Measurements from ENCODE around the gene SLC49A4.

The SLC49A4 gene

GRCh38 chr3:122862381-122862780 is 67.5 kb downstream of the SLC49A4 start:
- no peak for DNase-seq

GRCh38 chr3:122864498-122864897 is 69.6 kb downstream of the SLC49A4 start:
- no peak for DNase-seq

DNA sequence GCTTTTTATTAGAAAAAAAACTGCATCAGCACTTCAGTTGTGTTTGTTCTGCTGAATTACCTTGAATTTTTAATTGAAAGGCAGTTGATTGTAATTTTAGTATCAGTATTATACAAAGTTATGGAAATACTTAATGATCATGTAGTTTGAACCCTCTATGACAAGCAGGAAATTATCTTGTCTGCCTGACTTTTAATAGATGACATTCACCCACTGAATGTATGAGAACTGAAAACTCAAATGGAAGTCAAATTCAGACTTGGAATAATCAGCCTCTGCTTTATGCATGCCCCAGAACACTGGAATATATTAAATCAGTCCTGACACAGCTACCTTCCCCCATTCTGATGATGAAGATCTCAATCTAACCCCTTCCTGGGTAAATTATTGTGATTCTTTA is 73.5 kb downstream of the SLC49A4 start:
- DNase-seq: no peak

DNA sequence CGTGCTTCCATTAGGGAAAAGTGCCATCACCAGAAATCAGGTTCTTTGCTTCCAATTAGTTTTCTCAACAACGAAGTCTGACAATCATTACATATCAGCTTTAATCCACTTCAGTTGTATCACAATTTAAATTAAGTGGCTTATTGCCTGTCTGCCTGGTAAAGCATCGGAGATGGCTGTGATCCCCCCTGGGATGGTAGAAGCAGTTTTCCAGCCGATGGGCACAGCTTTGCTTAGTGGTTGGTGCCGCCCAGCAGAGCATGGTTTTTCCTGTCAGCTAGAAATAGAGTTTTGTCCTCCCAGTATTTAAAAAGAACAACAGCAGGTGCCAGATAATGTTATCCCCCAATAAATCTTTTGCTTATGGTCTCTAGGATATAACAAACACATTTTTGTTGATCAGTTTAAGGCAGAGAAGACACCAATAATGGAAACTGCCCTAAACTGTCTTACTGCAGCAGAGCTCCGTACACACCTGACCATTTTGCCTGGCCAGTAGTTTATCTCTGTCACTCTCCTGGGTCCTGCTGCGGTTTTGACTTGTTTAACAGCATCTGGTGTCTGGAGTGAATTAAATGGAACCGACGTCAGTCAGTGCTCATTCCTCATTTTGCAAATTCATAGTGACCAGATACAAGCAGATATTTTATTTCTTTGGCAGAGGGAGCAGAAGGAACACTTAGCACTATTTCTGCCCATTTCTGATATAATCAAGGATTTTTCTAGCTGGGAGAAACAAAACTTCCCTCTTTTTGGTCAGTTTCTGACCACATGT is 79.1 kb downstream of the SLC49A4 start:
- no peak for DNase-seq

DNA sequence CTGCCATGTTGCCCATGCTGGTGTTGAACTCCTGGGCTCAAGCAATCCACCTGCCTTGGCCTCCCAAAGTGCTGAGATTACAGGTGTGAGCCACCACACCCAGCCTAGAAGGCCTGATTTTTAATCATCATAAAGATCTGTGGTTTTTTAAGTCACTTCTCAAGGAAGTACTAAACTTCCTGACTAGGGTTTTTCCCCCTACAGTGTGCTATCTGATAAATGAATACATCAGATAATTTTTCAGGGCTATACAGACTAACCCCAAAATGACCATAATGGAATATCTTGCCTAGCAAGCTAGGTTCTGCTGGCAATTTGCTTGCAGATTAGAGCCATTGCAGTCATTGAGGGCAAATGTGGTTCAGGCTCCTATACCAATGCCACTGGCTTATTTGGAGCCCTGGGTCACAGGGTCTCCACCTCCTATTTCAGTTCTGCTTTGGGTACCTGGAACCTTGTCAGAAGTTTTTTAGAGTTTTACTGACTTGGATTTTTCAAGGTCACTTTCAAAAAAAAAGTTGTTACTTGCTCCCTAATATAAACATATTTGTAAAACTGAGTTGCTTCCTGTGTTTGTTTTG is 80.8 kb downstream of the SLC49A4 start:
- no peak for DNase-seq

DNA sequence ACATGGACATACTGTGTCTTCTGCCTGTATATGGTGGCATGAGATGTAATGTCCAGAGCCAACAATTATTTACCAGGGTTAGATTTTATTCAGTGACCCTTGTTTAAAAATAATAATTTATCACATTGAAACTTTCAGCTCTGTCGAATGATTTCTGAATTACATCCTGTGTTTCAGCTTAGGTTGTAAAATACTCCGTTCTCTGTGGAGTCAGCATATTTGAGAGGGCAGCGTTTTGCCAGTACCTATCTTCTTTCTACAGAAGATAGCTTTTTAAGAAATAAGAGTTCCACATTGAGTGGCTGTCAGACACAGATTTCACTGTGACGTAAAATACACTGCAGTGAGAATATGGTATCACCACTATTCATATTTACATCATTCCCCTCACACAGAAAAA is 85.3 kb downstream of the SLC49A4 start:
- no peak for DNase-seq

DNA sequence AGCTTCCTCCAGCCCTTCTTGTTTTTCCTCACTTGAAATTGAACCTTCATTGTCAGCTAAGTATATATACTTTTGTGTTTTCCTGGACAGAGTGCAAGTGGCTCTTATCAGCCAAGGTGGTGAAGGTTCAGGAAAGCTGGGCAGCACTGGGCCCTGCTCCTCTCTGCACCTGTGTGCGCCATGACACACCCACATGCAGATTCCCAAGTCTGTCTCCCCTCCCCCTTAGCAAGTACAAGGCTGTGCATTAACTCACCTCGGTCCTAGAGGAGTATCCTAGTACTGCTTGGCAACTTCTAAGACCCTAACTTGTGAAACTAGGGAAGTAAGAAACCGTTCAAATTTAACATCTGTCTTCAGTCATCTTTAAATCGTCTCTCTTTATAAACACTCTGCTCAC is 85.8 kb downstream of the SLC49A4 start:
- no peak for DNase-seq

GRCh38 chr3:122882361-122882947 is 87.6 kb downstream of the SLC49A4 start:
- no peak for DNase-seq

DNA sequence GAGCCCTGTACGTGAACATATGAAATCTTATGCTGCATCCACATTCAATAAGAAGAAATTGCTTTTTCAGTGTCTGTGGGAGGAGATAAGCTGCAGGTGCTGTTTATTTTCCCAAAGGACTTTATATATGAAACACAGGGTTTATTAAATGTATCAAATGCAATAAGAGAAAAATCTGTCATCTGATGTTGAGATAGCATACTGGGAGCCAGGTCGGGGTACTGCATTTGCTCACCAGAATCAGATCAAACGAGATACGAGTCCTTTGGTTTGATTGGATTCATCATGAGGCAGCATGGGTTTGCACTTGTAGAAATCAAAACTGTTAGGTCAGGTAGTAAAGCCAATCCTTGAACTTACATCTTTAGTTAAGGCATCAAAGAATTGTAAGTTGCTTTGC is 91.4 kb downstream of the SLC49A4 start:
- DNase-seq: no peak

DNA sequence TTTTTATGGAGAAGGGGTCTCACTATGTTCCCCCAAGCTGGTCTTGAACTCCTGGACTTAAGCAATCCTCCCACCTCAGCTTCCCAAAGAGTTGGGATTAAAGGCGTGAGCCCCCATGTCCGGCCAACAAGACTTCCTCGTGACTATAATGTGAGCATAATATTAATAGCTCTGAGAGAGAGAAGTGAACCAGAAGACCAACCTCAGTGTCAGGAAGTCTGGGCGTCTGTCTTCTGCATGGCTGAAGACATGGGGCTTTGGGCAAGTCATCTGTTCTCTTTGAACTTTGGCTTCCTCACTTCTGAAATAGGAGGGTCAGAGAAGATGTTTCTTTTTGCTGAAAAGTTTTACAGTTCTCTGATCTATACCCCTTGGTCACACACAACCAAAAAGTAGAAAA is 92.1 kb downstream of the SLC49A4 start:
- DNase-seq: no peak

DNA sequence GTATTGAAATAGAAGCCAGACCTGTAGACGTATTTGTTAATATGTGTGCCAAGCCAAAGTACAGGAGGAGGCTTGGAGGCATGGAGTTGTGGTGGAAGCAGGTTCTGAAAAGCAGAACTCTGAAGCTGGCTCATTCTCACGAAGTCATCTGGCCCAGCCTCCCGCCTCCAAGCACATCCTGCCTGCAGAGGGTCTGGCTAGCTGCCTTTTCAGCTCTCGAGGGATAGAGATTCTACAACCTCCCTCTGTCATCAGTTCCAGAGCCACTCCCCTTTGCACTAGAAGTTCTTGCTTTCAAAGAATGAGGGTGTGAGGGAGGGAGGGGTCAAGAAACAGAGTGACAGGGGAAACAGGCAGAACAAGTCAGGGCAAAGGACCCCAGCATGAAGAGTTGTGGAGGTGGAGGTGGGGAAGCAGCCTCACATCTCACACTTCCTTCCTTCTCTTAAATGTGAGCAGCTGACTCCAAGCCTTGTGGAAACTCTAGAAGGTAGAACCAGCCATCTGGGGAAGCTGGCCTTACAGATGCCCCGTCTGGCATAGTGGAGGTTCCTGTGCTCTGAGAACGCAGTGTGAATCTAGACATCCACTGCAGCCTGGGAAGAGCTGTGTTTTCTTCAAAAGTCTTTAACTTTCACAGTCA is 95.3 kb downstream of the SLC49A4 start:
- DNase-seq: no peak

- DNase-seq: no peak
Measured at GRCh38 chr3:122890720-122891220, 95.9 kb downstream of the SLC49A4 start.

DNA sequence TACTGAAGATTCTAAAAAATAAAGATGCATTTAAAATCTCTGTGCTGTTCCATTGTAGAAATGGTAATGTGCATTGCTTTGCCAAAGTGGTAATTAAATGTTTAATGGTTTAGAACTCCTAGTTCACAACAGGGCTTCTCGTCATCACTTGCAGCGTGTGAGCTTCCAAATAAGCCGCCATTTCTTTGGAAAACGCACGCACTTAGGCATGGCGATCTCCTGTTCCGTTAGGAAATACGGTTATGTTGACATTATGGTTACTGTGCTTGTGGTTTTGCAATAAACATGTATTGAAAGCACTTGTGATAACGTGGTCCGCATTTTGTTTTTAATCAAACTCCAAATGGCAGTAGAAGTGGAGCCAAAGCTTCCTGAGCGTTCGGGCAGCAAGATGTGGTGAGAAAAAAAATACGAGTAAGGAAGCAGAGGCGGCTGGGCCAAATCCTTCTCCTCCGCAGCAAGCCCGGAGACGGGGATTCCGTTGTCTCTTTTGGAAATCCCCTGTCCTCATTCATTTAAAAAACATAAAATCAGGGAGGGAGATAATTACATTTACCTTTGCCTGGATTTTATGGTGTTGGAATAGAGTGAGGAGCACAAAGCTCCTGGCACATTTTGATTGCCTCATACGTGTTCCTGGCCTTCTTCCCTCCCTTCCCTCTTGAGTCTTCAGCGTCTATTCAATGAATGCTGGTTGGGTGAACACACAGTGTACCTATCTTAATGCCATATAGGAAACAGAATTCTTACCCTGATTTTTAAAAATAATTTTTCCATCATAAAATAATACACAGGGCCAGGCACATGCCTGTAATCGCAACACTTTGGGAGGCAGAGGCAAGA is 97.5 kb downstream of the SLC49A4 start:
- no peak for DNase-seq

GRCh38 chr3:122893282-122893681 is 98.4 kb downstream of the SLC49A4 start:
- DNase-seq: no peak

DNA sequence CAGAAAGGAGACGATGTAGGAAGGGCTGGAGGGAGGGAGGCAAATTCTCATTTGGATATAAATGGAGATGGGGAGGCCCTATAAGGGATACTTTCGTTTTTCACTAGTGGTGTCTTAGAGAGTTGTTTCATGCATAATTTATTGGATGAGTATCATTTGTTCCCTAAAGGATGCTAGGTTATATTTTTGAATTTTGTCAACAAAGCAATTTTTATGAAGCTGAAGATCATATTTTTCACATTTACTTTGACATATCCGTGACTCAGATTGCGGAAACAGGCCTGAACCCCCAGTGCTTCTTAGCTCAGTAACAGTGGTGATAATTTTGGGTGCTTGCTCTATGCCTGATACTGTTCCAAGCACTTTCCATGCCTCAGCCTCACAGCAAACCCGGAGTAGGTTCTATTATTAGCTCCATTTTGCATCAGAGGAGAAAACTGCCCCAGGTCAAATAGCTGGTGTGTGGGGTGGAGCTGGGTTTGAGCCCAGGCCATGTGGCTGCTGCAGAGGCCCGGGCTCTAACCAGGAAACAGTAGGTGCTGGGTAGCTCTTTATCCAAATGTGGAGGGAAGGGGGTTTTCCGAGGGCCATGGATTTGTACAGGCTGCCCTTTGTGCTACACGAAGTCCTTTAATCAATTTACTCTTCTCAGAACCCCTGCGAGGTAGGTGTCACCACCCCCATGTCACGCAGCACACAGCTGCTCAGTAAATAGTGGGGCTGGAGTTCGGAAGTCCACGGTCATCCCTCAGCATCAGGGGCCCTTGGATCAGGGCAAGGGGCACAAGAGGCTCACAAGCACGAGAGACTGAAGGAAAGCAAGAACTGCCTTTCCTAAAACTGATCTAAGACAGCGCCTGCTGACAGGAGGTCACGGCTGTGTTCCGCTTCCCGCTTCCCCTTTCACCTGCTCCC is 99.1 kb downstream of the SLC49A4 start:
- no peak for DNase-seq

- no peak for DNase-seq
Measured at GRCh38 chr3:122898298-122898697, 103.4 kb downstream of the SLC49A4 start.

- no peak for DNase-seq
Measured at GRCh38 chr3:122902326-122902725, 107.5 kb downstream of the SLC49A4 start.

GRCh38 chr3:122903171-122903570 is 108.3 kb downstream of the SLC49A4 start:
- no peak for DNase-seq

GRCh38 chr3:122907471-122907870 is 112.6 kb downstream of the SLC49A4 start:
- no peak for DNase-seq

DNA sequence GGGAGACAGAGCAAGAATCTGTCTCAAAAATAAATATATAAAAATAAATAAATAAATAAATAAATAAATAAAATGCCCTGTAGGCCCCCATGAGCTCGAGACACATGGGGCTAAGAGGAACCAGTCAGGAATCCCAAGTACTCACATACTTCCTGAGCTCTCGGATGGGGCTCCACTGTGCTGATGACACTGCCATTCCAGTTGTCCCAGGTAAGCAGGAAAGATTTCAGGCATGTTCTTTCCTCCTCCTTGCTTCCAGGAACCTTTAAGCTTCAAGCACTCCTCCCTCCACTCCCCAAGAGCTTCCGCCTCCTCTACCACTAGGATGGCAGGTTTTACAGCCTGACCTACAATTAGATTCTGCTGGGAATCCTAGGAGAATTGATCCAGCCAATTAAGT is 113.4 kb downstream of the SLC49A4 start:
- no peak for DNase-seq

DNA sequence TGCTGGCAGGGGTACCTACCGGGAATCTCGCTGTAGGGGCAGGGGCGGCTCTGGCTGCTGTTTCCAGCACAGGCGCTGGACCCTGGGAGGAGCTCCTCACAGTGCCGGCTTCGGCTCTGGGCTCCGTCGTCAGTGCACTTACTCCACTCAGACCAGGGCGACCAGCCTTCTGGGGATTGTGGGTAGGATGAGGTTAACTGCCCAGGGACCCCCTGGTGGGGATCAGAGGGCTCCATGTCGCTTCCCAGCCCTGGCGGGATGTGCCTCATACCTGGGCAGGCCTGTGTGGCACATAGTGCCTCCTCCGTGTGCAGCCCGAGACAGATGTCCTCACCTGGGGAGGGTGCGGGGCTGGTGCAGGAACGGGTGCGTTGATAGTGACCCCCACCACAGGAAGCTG is 117.0 kb downstream of the SLC49A4 start:
- DNase-seq: no peak

Data from NCI-H748 treated with DMSO at 0.1 percent for 48 hours (cell line).